ENCODE results near the gene FLCN.
"Not testable (repeated sequence)": the region's sequence is repeated elsewhere in the genome, so short reads cannot be mapped to it uniquely, and the experiment has no call there.

Gene FLCN

GRCh38 chr17:17188586-17188985, 48.4 kb downstream of the FLCN start:
- no peak for DNase-seq (ENCODE audit: low read depth in 3 of 3, low spot score in 1 of 3)

- no peak for DNase-seq (ENCODE audit: low read depth in 3 of 3, low spot score in 1 of 3)
These were observed 50.1 kb downstream of the FLCN start for GRCh38 chr17:17186551-17187505.

GRCh38 chr17:17186051-17186450, 50.9 kb downstream of the FLCN start:
- peak in 1 of 3 donors; percentile 47 for DNase-seq (ENCODE audit: low read depth in 3 of 3, low spot score in 1 of 3)

- DNase-seq (ENCODE audit: low read depth in 3 of 3, low spot score in 1 of 3) = not testable (repeated sequence)
These were observed 51.8 kb downstream of the FLCN start for GRCh38 chr17:17184985-17185757.

GRCh38 chr17:17183744-17184143, 53.2 kb downstream of the FLCN start:
- no peak for DNase-seq (ENCODE audit: low read depth in 3 of 3, low spot score in 1 of 3)

- no peak for DNase-seq (ENCODE audit: low read depth in 3 of 3, low spot score in 1 of 3)
These were observed 54.3 kb downstream of the FLCN start for GRCh38 chr17:17182598-17183136.

GRCh38 chr17:17181666-17182597, 55.0 kb downstream of the FLCN start:
- DNase-seq (ENCODE audit: low read depth in 3 of 3, low spot score in 1 of 3) = no peak

- DNase-seq (ENCODE audit: low read depth in 3 of 3, low spot score in 1 of 3) = no peak
These were observed 56.0 kb downstream of the FLCN start for GRCh38 chr17:17180741-17181525.

GRCh38 chr17:17180141-17180603, 56.8 kb downstream of the FLCN start:
- DNase-seq (ENCODE audit: low read depth in 3 of 3, low spot score in 1 of 3) = no peak

- no peak for DNase-seq (ENCODE audit: low read depth in 3 of 3, low spot score in 1 of 3)
These were observed 57.6 kb downstream of the FLCN start for GRCh38 chr17:17179371-17179827.

- no peak for DNase-seq (ENCODE audit: low read depth in 3 of 3, low spot score in 1 of 3)
These were observed 59.8 kb downstream of the FLCN start for GRCh38 chr17:17177176-17177575.

- no peak for DNase-seq (ENCODE audit: low read depth in 3 of 3, low spot score in 1 of 3)
These were observed 60.6 kb downstream of the FLCN start for GRCh38 chr17:17176341-17176740.

- no peak for DNase-seq (ENCODE audit: low read depth in 3 of 3, low spot score in 1 of 3)
These were observed 61.1 kb downstream of the FLCN start for GRCh38 chr17:17175917-17176316.

GRCh38 chr17:17175340-17175739, 61.6 kb downstream of the FLCN start:
- no peak for DNase-seq (ENCODE audit: low read depth in 3 of 3, low spot score in 1 of 3)

- DNase-seq (ENCODE audit: low read depth in 3 of 3, low spot score in 1 of 3) = no peak
These were observed 63.0 kb downstream of the FLCN start for GRCh38 chr17:17173921-17174320.

- DNase-seq (ENCODE audit: low read depth in 3 of 3, low spot score in 1 of 3) = no peak
These were observed 64.0 kb downstream of the FLCN start for GRCh38 chr17:17172990-17173389.

GRCh38 chr17:17172001-17172939, 64.7 kb downstream of the FLCN start:
- DNase-seq (ENCODE audit: low read depth in 3 of 3, low spot score in 1 of 3) = no peak

- DNase-seq (ENCODE audit: low read depth in 3 of 3, low spot score in 1 of 3) = no peak
These were observed 65.8 kb downstream of the FLCN start for GRCh38 chr17:17171186-17171585.
